Measurements from ENCODE around the gene CBLIF.
"Not testable (repeated sequence)": the region's sequence is repeated elsewhere in the genome, so short reads cannot be mapped to it uniquely, and the experiment has no call there.

GRCh38 chr11:59848439-59848838 lies 3.1 kb upstream of the CBLIF start:
- not testable (repeated sequence) for TF ChIP-seq POLR2AphosphoS5, POLR2A, CTCF (IDR thresholded peaks at IDR 0.05)
